HEK293 (cell line): ENCODE results near the gene LCMT1.
A peak's percentile ranks its signal among the peaks of the same experiment; 100 is the strongest.

Experiments
- BCL11A ChIP-seq: fragments of 450-650 bp; formaldehyde crosslinking; IDR thresholded peaks from 2 replicates; pipeline ENCODE4 v1.5.1; 2016; ENCODE audit warnings: low read depth, missing biosample characterization, missing genetic modification characterization
- GLIS2 ChIP-seq: fragments of 450-650 bp; formaldehyde crosslinking; IDR thresholded peaks from 2 replicates; pipeline ENCODE4 v1.5.1; 2016; ENCODE audit warnings: missing biosample characterization, missing genetic modification characterization
- OVOL3 ChIP-seq: fragments of 450-650 bp; formaldehyde crosslinking; IDR thresholded peaks from 2 replicates; pipeline ENCODE4 v1.5.1; 2016; ENCODE audit warnings: missing biosample characterization, missing genetic modification characterization
- PRDM1 ChIP-seq: fragments of 450-650 bp; formaldehyde crosslinking; IDR thresholded peaks from 2 replicates; pipeline ENCODE4; 2016; ENCODE audit warnings: missing biosample characterization, missing genetic modification characterization
- REPIN1 ChIP-seq: fragments of 450-650 bp; formaldehyde crosslinking; IDR thresholded peaks from 2 replicates; pipeline ENCODE4 v1.5.1; 2017; ENCODE audit warnings: missing biosample characterization, missing genetic modification characterization, low read depth
- SP2 ChIP-seq: fragments of 450-650 bp; formaldehyde crosslinking; IDR thresholded peaks from 2 replicates; pipeline ENCODE4 v1.5.1; 2016; ENCODE audit warnings: missing biosample characterization, missing genetic modification characterization
- YY2 ChIP-seq: fragments of 450-650 bp; formaldehyde crosslinking; IDR thresholded peaks from 2 replicates; pipeline ENCODE4 v1.5.1; 2016; ENCODE audit warnings: missing biosample characterization, missing genetic modification characterization
- ZBTB48 ChIP-seq: fragments of 450-650 bp; formaldehyde crosslinking; IDR thresholded peaks from 2 replicates; pipeline ENCODE4 v1.5.1; 2016; ENCODE audit warnings: missing biosample characterization, missing genetic modification characterization
- ZFHX2 ChIP-seq: fragments of 450-650 bp; formaldehyde crosslinking; conservative IDR thresholded peaks from 2 replicates; pipeline ENCODE4 v1.5.1; 2016; ENCODE audit warnings: missing biosample characterization, missing genetic modification characterization
- ZIC2 ChIP-seq: fragments of 450-650 bp; formaldehyde crosslinking; IDR thresholded peaks from 2 replicates; pipeline ENCODE4 v1.5.1; 2016; ENCODE audit warnings: missing biosample characterization, missing genetic modification characterization
- ZNF10 ChIP-seq: fragments of 450-650 bp; formaldehyde crosslinking; IDR thresholded peaks from 2 replicates; pipeline ENCODE4 v1.5.1; 2017; ENCODE audit warnings: missing biosample characterization, missing genetic modification characterization
- ZNF132 ChIP-seq: fragments of 450-650 bp; formaldehyde crosslinking; IDR thresholded peaks from 2 replicates; pipeline ENCODE4 v1.5.1; 2017; ENCODE audit warnings: missing biosample characterization, missing genetic modification characterization, borderline replicate concordance
- ZNF146 ChIP-seq: fragments of 450-650 bp; formaldehyde crosslinking; IDR thresholded peaks from 2 replicates; pipeline ENCODE4 v1.5.1; 2016; ENCODE audit warnings: missing biosample characterization, missing genetic modification characterization
- ZNF16 ChIP-seq: fragments of 450-650 bp; formaldehyde crosslinking; IDR thresholded peaks from 2 replicates; pipeline ENCODE4 v1.5.1; 2016; ENCODE audit warnings: low read depth, missing biosample characterization, missing genetic modification characterization
- ZNF184 ChIP-seq: fragments of 450-650 bp; IDR thresholded peaks from 2 replicates; pipeline ENCODE4 v1.5.1; 2018; ENCODE audit warnings: missing biosample characterization, mild to moderate bottlenecking, missing genetic modification characterization
- ZNF221 ChIP-seq: fragments of 450-650 bp; formaldehyde crosslinking; IDR thresholded peaks from 2 replicates; pipeline ENCODE4 v1.5.1; 2017; ENCODE audit warnings: missing biosample characterization, missing genetic modification characterization, borderline replicate concordance
- ZNF274 ChIP-seq, 2 experiments: fragments of 200-500 bp in 1 of 2; fragments of 450-650 bp in 1 of 2; sonication (Bioruptor generic) in 1 of 2; formaldehyde crosslinking in 1 of 2; IDR thresholded peaks; 2 replicates each; pipeline versions ENCODE4 v1.5.1 to v1.6.1; 2014 to 2016; ENCODE audit warnings: borderline replicate concordance in 1 of 2, inconsistent platforms in 1 of 2, low read length in 1 of 2, missing biosample characterization in 1 of 2, missing genetic modification characterization in 1 of 2
- ZNF292 ChIP-seq: fragments of 450-650 bp; formaldehyde crosslinking; IDR thresholded peaks from 2 replicates; pipeline ENCODE4 v1.5.1; 2016; ENCODE audit warnings: low read depth, missing biosample characterization, missing genetic modification characterization, borderline replicate concordance
- ZNF324 ChIP-seq: fragments of 450-650 bp; formaldehyde crosslinking; IDR thresholded peaks from 2 replicates; pipeline ENCODE4 v1.5.1; 2016; ENCODE audit warnings: missing biosample characterization, missing genetic modification characterization
- ZNF37A ChIP-seq: fragments of 450-650 bp; IDR thresholded peaks from 2 replicates; pipeline ENCODE4 v1.5.1; 2018; ENCODE audit warnings: missing biosample characterization, missing genetic modification characterization
- ZNF423 ChIP-seq: fragments of 450-650 bp; formaldehyde crosslinking; IDR thresholded peaks from 2 replicates; pipeline ENCODE4 v1.5.1; 2016; ENCODE audit warnings: missing biosample characterization, missing genetic modification characterization
- ZNF521 ChIP-seq: fragments of 450-650 bp; formaldehyde crosslinking; IDR thresholded peaks from 2 replicates; pipeline ENCODE4 v1.5.1; 2017; ENCODE audit warnings: missing biosample characterization, mild to moderate bottlenecking, missing genetic modification characterization
- ZNF560 ChIP-seq: fragments of 450-650 bp; formaldehyde crosslinking; IDR thresholded peaks from 2 replicates; pipeline ENCODE4 v1.5.1; 2017; ENCODE audit warnings: missing biosample characterization, missing genetic modification characterization, borderline replicate concordance
- ZNF610 ChIP-seq: fragments of 450-650 bp; formaldehyde crosslinking; IDR thresholded peaks from 2 replicates; pipeline ENCODE4 v1.5.1; 2016; ENCODE audit warnings: missing biosample characterization, missing genetic modification characterization, borderline replicate concordance
- ZNF747 ChIP-seq: fragments of 450-650 bp; formaldehyde crosslinking; IDR thresholded peaks from 2 replicates; pipeline ENCODE4 v1.5.1; 2016; ENCODE audit warnings: missing biosample characterization, missing genetic modification characterization
- ZNF785 ChIP-seq: fragments of 450-650 bp; formaldehyde crosslinking; IDR thresholded peaks from 2 replicates; pipeline ENCODE4 v1.5.1; 2016; ENCODE audit warnings: missing biosample characterization, missing genetic modification characterization
- TF ChIP-seq, protein P1 (sequence below): fragments of 450-650 bp; formaldehyde crosslinking; IDR thresholded peaks from 2 replicates; pipeline ENCODE4 v1.5.1; 2017; ENCODE audit warnings: missing biosample characterization, missing genetic modification characterization
- TF ChIP-seq, protein P2 (sequence below): fragments of 450-650 bp; formaldehyde crosslinking; conservative IDR thresholded peaks from 2 replicates; pipeline ENCODE4 v1.5.1; 2016; ENCODE audit warnings: low read depth, missing biosample characterization, missing genetic modification characterization
- TF ChIP-seq, protein P3 (sequence below): fragments of 450-650 bp; formaldehyde crosslinking; IDR thresholded peaks from 2 replicates; pipeline ENCODE4 v1.5.1; 2016; ENCODE audit warnings: missing biosample characterization, missing genetic modification characterization
- TF ChIP-seq, protein P4 (sequence below): fragments of 450-650 bp; formaldehyde crosslinking; IDR thresholded peaks from 2 replicates; pipeline ENCODE4 v1.5.1; 2016; ENCODE audit warnings: missing biosample characterization, missing genetic modification characterization
- TF ChIP-seq, protein P5 (sequence below): fragments of 450-650 bp; IDR thresholded peaks from 2 replicates; pipeline ENCODE4 v1.5.1; 2018; ENCODE audit warnings: missing biosample characterization, mild to moderate bottlenecking, missing genetic modification characterization

The LCMT1 gene

DNA sequence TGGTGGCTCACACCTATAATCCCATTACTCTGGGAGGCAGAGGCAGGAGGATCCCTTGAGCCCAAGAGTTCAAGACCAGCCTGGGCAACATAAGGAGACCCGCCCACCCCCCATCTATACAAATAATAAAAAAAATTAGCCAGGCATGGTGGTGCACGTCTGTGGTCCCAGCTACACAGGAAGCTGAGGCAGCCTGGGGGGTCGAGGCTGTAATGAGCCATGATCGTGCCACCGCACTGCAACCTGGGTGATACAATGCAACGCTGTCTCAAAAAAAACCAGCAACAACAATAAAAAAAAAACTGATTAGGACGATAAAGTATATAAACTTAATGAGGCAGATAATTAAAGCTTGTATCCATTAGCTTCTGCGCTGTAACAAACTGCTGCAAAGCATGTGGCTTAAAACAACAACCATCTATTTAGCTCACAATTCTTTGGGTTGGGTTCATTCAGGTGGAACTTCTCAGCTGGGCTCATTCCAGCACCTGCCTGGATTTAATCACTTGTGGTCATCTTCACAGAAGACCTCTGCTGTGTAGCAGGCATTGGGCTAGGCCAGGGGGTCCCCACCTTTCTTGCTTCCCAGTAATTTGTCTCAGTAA is 45.8 kb downstream of the LCMT1 start (continued):
- TF ChIP-seq ZNF610 (tag by site-specific recombination) (no peak), ZNF747 (tag by site-specific recombination) (no peak), ZBTB48 (tag by site-specific recombination) (no peak), GLIS2 (tag by site-specific recombination) (no peak), OVOL3 (no peak), ZNF560 (tag by site-specific recombination) (no peak), ZNF324 (tag by site-specific recombination) (no peak), ZNF16 (tag by site-specific recombination) (no peak), ZNF423 (tag by site-specific recombination) (0 out of 2 replicates have a peak, but pooled peaks have one; percentile 43), ZFHX2 (tag by site-specific recombination) (no peak), ZIC2 (tag by site-specific recombination) (peak; percentile 75), BCL11A (tag by site-specific recombination) (no peak), ZNF292 (tag by site-specific recombination) (no peak), ZNF132 (tag by site-specific recombination) (no peak), YY2 (no peak), ZNF785 (tag by site-specific recombination) (no peak), ZNF37A (no peak), ZNF521 (no peak), PRDM1 (no peak), ZNF274 (IDR thresholded peaks at IDR 0.05; ENCODE audit: low read length) (no peak), ZNF274 (tag by site-specific recombination; IDR thresholded peaks at IDR 0.05; ENCODE audit: borderline replicate concordance) (no peak), ZNF221 (tag by site-specific recombination) (no peak), ZNF184 (tag by site-specific recombination) (no peak), ZNF146 (tag by site-specific recombination) (no peak), ZNF10 (no peak), REPIN1 (tag by site-specific recombination) (no peak), SP2 (no peak)
- TF ChIP-seq, protein P1, sequence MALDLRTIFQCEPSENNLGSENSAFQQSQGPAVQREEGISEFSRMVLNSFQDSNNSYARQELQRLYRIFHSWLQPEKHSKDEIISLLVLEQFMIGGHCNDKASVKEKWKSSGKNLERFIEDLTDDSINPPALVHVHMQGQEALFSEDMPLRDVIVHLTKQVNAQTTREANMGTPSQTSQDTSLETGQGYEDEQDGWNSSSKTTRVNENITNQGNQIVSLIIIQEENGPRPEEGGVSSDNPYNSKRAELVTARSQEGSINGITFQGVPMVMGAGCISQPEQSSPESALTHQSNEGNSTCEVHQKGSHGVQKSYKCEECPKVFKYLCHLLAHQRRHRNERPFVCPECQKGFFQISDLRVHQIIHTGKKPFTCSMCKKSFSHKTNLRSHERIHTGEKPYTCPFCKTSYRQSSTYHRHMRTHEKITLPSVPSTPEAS (tag by site-specific recombination): no peak
- TF ChIP-seq, protein P2, sequence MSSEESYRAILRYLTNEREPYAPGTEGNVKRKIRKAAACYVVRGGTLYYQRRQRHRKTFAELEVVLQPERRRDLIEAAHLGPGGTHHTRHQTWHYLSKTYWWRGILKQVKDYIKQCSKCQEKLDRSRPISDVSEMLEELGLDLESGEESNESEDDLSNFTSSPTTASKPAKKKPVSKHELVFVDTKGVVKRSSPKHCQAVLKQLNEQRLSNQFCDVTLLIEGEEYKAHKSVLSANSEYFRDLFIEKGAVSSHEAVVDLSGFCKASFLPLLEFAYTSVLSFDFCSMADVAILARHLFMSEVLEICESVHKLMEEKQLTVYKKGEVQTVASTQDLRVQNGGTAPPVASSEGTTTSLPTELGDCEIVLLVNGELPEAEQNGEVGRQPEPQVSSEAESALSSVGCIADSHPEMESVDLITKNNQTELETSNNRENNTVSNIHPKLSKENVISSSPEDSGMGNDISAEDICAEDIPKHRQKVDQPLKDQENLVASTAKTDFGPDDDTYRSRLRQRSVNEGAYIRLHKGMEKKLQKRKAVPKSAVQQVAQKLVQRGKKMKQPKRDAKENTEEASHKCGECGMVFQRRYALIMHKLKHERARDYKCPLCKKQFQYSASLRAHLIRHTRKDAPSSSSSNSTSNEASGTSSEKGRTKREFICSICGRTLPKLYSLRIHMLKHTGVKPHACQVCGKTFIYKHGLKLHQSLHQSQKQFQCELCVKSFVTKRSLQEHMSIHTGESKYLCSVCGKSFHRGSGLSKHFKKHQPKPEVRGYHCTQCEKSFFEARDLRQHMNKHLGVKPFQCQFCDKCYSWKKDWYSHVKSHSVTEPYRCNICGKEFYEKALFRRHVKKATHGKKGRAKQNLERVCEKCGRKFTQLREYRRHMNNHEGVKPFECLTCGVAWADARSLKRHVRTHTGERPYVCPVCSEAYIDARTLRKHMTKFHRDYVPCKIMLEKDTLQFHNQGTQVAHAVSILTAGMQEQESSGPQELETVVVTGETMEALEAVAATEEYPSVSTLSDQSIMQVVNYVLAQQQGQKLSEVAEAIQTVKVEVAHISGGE: no peak
- TF ChIP-seq, protein P3, sequence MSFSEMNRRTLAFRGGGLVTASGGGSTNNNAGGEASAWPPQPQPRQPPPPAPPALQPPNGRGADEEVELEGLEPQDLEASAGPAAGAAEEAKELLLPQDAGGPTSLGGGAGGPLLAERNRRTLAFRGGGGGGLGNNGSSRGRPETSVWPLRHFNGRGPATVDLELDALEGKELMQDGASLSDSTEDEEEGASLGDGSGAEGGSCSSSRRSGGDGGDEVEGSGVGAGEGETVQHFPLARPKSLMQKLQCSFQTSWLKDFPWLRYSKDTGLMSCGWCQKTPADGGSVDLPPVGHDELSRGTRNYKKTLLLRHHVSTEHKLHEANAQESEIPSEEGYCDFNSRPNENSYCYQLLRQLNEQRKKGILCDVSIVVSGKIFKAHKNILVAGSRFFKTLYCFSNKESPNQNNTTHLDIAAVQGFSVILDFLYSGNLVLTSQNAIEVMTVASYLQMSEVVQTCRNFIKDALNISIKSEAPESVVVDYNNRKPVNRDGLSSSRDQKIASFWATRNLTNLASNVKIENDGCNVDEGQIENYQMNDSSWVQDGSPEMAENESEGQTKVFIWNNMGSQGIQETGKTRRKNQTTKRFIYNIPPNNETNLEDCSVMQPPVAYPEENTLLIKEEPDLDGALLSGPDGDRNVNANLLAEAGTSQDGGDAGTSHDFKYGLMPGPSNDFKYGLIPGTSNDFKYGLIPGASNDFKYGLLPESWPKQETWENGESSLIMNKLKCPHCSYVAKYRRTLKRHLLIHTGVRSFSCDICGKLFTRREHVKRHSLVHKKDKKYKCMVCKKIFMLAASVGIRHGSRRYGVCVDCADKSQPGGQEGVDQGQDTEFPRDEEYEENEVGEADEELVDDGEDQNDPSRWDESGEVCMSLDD (tag by site-specific recombination): no peak
- TF ChIP-seq, protein P4, sequence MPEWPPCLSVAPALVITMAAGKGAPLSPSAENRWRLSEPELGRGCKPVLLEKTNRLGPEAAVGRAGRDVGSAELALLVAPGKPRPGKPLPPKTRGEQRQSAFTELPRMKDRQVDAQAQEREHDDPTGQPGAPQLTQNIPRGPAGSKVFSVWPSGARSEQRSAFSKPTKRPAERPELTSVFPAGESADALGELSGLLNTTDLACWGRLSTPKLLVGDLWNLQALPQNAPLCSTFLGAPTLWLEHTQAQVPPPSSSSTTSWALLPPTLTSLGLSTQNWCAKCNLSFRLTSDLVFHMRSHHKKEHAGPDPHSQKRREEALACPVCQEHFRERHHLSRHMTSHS: no peak
- TF ChIP-seq, protein P5, sequence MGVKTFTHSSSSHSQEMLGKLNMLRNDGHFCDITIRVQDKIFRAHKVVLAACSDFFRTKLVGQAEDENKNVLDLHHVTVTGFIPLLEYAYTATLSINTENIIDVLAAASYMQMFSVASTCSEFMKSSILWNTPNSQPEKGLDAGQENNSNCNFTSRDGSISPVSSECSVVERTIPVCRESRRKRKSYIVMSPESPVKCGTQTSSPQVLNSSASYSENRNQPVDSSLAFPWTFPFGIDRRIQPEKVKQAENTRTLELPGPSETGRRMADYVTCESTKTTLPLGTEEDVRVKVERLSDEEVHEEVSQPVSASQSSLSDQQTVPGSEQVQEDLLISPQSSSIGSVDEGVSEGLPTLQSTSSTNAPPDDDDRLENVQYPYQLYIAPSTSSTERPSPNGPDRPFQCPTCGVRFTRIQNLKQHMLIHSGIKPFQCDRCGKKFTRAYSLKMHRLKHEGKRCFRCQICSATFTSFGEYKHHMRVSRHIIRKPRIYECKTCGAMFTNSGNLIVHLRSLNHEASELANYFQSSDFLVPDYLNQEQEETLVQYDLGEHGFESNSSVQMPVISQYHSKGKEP (tag by site-specific recombination): 0 out of 2 replicates have a peak, but pooled peaks have one; percentile 16
